HepG2 (cell line): ENCODE data around the gene CMIP. TPM values are rescaled to one million over a fixed set of nuclear protein-coding genes. Genes with fewer than 3 reads are reported as not detected.

ENCODE experiments used
- ARNT ChIP-seq: fragments of 450-650 bp; IDR thresholded peaks from 2 replicates; pipeline ENCODE4 v1.6.1; 2017
- CEBPB ChIP-seq: IDR thresholded peaks from 2 replicates; pipeline ENCODE4 v1.6.1; 2011; ENCODE audit warnings: low read depth, low read length, improper control_type of control experiment, borderline replicate concordance
- DMAP1 ChIP-seq: IDR thresholded peaks from 2 replicates; pipeline ENCODE4 v1.6.1; 2016
- DNMT1 ChIP-seq: sonication (generic); formaldehyde crosslinking; IDR thresholded peaks from 2 replicates; pipeline ENCODE4 v1.5.1; 2020; ENCODE audit warnings: mild to moderate bottlenecking, missing genetic modification reagents
- IRX3 ChIP-seq: sonication (generic); formaldehyde crosslinking; IDR thresholded peaks from 2 replicates; pipeline ENCODE4 v1.8.1; 2023; ENCODE audit warnings: mild to moderate bottlenecking, low read depth, missing genetic modification reagents, borderline replicate concordance
- MTA1 ChIP-seq: sonication (generic); formaldehyde crosslinking; IDR thresholded peaks from 2 replicates; pipeline ENCODE4 v1.4.0; 2020; ENCODE audit warnings: missing genetic modification reagents, mild to moderate bottlenecking, borderline replicate concordance
- NCOR1 ChIP-seq: fragments of 200-600 bp; sonication (generic); IDR thresholded peaks from 2 replicates; pipeline ENCODE4 v1.7.0; 2017; ENCODE audit warnings: antibody characterized with exemption, low read length, borderline replicate concordance
- NFKB2 ChIP-seq: sonication (generic); formaldehyde crosslinking; IDR thresholded peaks from 2 replicates; pipeline ENCODE4 v1.4.0; 2020; ENCODE audit warnings: missing genetic modification reagents, borderline replicate concordance
- PAWR ChIP-seq: sonication (generic); formaldehyde crosslinking; IDR thresholded peaks from 2 replicates; pipeline ENCODE4 v1.4.0; 2020; ENCODE audit warnings: missing genetic modification reagents, mild to moderate bottlenecking, borderline replicate concordance
- SALL1 ChIP-seq: sonication (generic); formaldehyde crosslinking; IDR thresholded peaks from 2 replicates; pipeline ENCODE4 v1.8.0; 2022; ENCODE audit warnings: mild to moderate bottlenecking, missing genetic modification reagents
- TEAD2 ChIP-seq: sonication (generic); formaldehyde crosslinking; IDR thresholded peaks from 2 replicates; pipeline ENCODE4 v1.9.0; 2021; ENCODE audit warnings: missing genetic modification reagents
- TOPORS ChIP-seq: sonication (generic); formaldehyde crosslinking; IDR thresholded peaks from 2 replicates; pipeline ENCODE4 v1.8.0; 2023; ENCODE audit warnings: mild to moderate bottlenecking, missing genetic modification reagents
- ZBTB34 ChIP-seq: sonication (generic); formaldehyde crosslinking; IDR thresholded peaks from 2 replicates; pipeline ENCODE4 v1.8.0; 2022; ENCODE audit warnings: mild to moderate bottlenecking, missing genetic modification reagents
- ZMYM4 ChIP-seq: sonication (generic); formaldehyde crosslinking; IDR thresholded peaks from 2 replicates; pipeline ENCODE4 v1.8.1; 2023; ENCODE audit warnings: mild to moderate bottlenecking, missing genetic modification reagents
- ZNF331 ChIP-seq: sonication (generic); formaldehyde crosslinking; IDR thresholded peaks from 2 replicates; pipeline ENCODE4 v1.4.0; 2020; ENCODE audit warnings: missing genetic modification reagents
- ZNF800 ChIP-seq: sonication (generic); formaldehyde crosslinking; IDR thresholded peaks from 2 replicates; pipeline ENCODE4 v1.4.0; 2020; ENCODE audit warnings: missing genetic modification reagents
- ZNF850 ChIP-seq: sonication (generic); formaldehyde crosslinking; conservative IDR thresholded peaks from 2 replicates; pipeline ENCODE4 v1.9.0; 2021; ENCODE audit warnings: mild to moderate bottlenecking, missing genetic modification reagents
- ZNF878 ChIP-seq: sonication (generic); formaldehyde crosslinking; IDR thresholded peaks from 2 replicates; pipeline ENCODE4 v1.8.1; 2023; ENCODE audit warnings: mild to moderate bottlenecking, missing genetic modification reagents, moderate library complexity
- polyA plus RNA-seq, 8 experiments: library from polyadenylated mRNA; depleted of rRNA in 3 of 8; stranded (reverse) in 7 of 8; unstranded in 1 of 8; fragments of >200 nt; fragmentation: Illumina TruSeq in 4 of 8; extraction: Trizol in 4 of 8; gene quantifications; 2 replicates each; pipeline versions ENCODE4 v1.2.1 to v1.2.3, GENCODE V29; 2011 to 2016; ENCODE audit warnings: low read depth in 4 of 8, missing spikeins in 1 of 8, mixed read lengths in 1 of 8; ENCODE audit not compliant: insufficient read depth in 1 of 8
- total RNA-seq, 5 experiments: library from RNA; depleted of rRNA; stranded (reverse); fragments of >200 nt; fragmentation: Illumina TruSeq; extraction: Trizol; gene quantifications; 2 replicates each; pipeline ENCODE4 v1.2.3, GENCODE V29; 2016; ENCODE audit warnings: low read depth in 1 of 5
- TF ChIP-seq, protein P1 (sequence below), 2 experiments: fragments of 450-650 bp in 1 of 2; sonication (generic) in 1 of 2; formaldehyde crosslinking; IDR thresholded peaks; 2 replicates each; pipeline versions ENCODE4 v1.5.0 to v1.8.0; 2020 to 2022; ENCODE audit warnings: mild to moderate bottlenecking in 1 of 2, missing genetic modification reagents in 1 of 2
- TF ChIP-seq, protein P2 (sequence below): fragments of 450-650 bp; IDR thresholded peaks from 2 replicates; pipeline ENCODE4 v1.6.1; 2017; ENCODE audit warnings: mild to moderate bottlenecking
- TF ChIP-seq, protein P3 (sequence below): sonication (generic); formaldehyde crosslinking; IDR thresholded peaks from 2 replicates; pipeline ENCODE4 v1.4.0; 2020; ENCODE audit warnings: missing genetic modification reagents

The CMIP gene
- total and polyA plus RNA-seq, 2 of the 13 experiments (the other 11 are each of a cell fraction or from before 2014, with no cell fraction given), result 10.9 to 18.1 TPM

DNA sequence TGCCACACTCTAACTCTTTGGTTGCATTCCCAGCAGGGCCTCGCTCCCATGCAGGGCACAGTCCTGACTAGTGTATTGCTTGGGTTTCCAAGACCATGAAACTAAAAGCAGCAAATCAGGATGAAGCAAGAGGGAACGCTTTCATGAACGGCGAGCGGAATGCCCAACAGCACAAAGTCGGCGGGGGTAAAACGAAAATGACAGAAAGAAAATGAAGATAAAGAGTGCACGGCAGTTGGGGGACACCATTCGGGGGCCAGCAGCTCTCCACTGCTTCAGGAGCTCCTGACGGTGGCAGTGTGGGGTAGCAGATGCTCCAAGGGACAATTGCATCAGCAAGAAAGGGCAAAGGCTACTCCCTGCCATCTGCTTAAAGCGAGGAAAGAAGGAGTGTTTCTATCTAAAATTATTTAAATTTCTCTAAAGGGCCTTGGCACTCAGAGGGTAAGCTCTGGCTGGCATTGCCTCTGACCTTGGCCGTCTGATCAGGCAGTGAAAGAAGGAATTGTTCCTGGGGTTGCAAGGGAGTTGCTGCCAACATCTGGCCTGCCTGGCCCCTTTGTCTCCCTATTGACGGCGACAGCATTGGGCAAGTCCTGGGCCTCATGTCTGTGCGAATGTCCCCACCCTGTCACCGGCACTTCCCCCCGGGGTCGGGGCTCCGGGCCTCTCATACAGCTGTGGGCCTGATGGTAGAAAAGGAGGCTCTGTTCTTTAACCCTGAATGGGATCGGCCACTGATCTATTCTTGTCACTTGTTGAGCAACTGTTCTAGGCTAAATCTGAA, 138.2 kb downstream of the CMIP start (continued):
- TF ChIP-seq IRX3 (CRISPR knock-in tag), result 0 out of 2 replicates have a peak, but pooled peaks have one; percentile 59
- TF ChIP-seq PAWR (CRISPR knock-in tag), result no peak
- TF ChIP-seq ZNF850 (CRISPR knock-in tag), result no peak
- no peak for TF ChIP-seq TEAD2
- peak; percentile 44 for TF ChIP-seq CEBPB
- TF ChIP-seq, protein P1, sequence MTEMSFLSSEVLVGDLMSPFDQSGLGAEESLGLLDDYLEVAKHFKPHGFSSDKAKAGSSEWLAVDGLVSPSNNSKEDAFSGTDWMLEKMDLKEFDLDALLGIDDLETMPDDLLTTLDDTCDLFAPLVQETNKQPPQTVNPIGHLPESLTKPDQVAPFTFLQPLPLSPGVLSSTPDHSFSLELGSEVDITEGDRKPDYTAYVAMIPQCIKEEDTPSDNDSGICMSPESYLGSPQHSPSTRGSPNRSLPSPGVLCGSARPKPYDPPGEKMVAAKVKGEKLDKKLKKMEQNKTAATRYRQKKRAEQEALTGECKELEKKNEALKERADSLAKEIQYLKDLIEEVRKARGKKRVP (CRISPR knock-in tag; IDR thresholded peaks at IDR 0.05), result peak; percentile 68 to 98; a peak in 3 of 4 replicates
- no peak for TF ChIP-seq ZNF878 (CRISPR knock-in tag)
- peak; percentile 24; the same call in 1 of the 2 replicates for TF ChIP-seq NFKB2
- no peak for TF ChIP-seq DNMT1 (CRISPR knock-in tag)
- no peak for TF ChIP-seq ZNF800 (CRISPR knock-in tag)
- peak; percentile 72 for TF ChIP-seq DMAP1 (CRISPR knock-in tag)
- peak; percentile 71; the same call in 1 of the 2 replicates for TF ChIP-seq TOPORS (CRISPR knock-in tag)
- peak; percentile 39; the same call in 1 of the 2 replicates for TF ChIP-seq MTA1 (CRISPR knock-in tag)
- peak; percentile 33 for TF ChIP-seq ZMYM4 (CRISPR knock-in tag)
- TF ChIP-seq, protein P2, sequence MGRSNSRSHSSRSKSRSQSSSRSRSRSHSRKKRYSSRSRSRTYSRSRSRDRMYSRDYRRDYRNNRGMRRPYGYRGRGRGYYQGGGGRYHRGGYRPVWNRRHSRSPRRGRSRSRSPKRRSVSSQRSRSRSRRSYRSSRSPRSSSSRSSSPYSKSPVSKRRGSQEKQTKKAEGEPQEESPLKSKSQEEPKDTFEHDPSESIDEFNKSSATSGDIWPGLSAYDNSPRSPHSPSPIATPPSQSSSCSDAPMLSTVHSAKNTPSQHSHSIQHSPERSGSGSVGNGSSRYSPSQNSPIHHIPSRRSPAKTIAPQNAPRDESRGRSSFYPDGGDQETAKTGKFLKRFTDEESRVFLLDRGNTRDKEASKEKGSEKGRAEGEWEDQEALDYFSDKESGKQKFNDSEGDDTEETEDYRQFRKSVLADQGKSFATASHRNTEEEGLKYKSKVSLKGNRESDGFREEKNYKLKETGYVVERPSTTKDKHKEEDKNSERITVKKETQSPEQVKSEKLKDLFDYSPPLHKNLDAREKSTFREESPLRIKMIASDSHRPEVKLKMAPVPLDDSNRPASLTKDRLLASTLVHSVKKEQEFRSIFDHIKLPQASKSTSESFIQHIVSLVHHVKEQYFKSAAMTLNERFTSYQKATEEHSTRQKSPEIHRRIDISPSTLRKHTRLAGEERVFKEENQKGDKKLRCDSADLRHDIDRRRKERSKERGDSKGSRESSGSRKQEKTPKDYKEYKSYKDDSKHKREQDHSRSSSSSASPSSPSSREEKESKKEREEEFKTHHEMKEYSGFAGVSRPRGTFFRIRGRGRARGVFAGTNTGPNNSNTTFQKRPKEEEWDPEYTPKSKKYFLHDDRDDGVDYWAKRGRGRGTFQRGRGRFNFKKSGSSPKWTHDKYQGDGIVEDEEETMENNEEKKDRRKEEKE, result no peak
- peak; percentile 45; the same call in 1 of the 2 replicates for TF ChIP-seq ZBTB34 (CRISPR knock-in tag)
- no peak for TF ChIP-seq ARNT
- TF ChIP-seq, protein P3, sequence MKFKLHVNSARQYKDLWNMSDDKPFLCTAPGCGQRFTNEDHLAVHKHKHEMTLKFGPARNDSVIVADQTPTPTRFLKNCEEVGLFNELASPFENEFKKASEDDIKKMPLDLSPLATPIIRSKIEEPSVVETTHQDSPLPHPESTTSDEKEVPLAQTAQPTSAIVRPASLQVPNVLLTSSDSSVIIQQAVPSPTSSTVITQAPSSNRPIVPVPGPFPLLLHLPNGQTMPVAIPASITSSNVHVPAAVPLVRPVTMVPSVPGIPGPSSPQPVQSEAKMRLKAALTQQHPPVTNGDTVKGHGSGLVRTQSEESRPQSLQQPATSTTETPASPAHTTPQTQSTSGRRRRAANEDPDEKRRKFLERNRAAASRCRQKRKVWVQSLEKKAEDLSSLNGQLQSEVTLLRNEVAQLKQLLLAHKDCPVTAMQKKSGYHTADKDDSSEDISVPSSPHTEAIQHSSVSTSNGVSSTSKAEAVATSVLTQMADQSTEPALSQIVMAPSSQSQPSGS, result peak; percentile 66; the same call in 1 of the 2 replicates
- TF ChIP-seq SALL1 (CRISPR knock-in tag), result no peak
- TF ChIP-seq ZNF331 (CRISPR knock-in tag), result 0 out of 2 replicates have a peak, but pooled peaks have one; percentile 13
- TF ChIP-seq NCOR1, result 0 out of 2 replicates have a peak, but pooled peaks have one; percentile 40
